Lung (tissue), 12 donors: ENCODE results near the gene PPM1N. TPM values are rescaled to one million over a fixed set of nuclear protein-coding genes. Genes with fewer than 3 reads are reported as not detected.
A peak's percentile ranks its signal among the peaks of the same experiment; 100 is the strongest.

Experiments
- ATAC-seq: fragments of 200-7000 bp; cut with Tn5 transposase; one replicate; pipeline ENCODE4 v1.9.1; 2020; ENCODE audit warnings: moderate number of reproducible peaks; ENCODE audit not compliant: insufficient read depth, low FRiP score
- DNase-seq, 3 donors: peaks; one replicate each; pipeline ENCODE4 v3.0.0-alpha.2; 2013 to 2017
- H3K27ac ChIP-seq, 2 donors: one replicate each; pipeline ENCODE4 v1.5.1; 2013; ENCODE audit warnings: mild to moderate bottlenecking in 2 of 2, moderate library complexity in 2 of 2, control low read depth in 1 of 2, inconsistent platforms in 1 of 2, low read depth in 1 of 2, low read length in 1 of 2
- H3K27me3 ChIP-seq, 3 donors: one replicate each; pipeline ENCODE4 v1.5.1; 2013; ENCODE audit warnings: low read length in 2 of 3; ENCODE audit not compliant: control insufficient read depth in 3 of 3, insufficient read depth in 3 of 3
- H3K36me3 ChIP-seq, 4 donors: one replicate each; pipeline ENCODE4 v1.5.1; 2013; ENCODE audit warnings: low read length in 4 of 4, mild to moderate bottlenecking in 1 of 4, moderate library complexity in 1 of 4; ENCODE audit not compliant: control insufficient read depth in 4 of 4, insufficient read depth in 4 of 4
- H3K4me1 ChIP-seq, 5 donors: one replicate each; pipeline ENCODE4 v1.5.1; 2013; ENCODE audit warnings: low read length in 5 of 5, mild to moderate bottlenecking in 2 of 5, moderate library complexity in 1 of 5; ENCODE audit not compliant: control insufficient read depth in 5 of 5, insufficient read depth in 5 of 5
- H3K4me3 ChIP-seq: one replicate; pipeline ENCODE4 v1.5.1; 2013; ENCODE audit warnings: mild to moderate bottlenecking, control low read depth, moderate library complexity
- H3K9ac ChIP-seq, 2 donors: one replicate each; pipeline ENCODE4 v1.5.1; 2013; ENCODE audit warnings: low read length in 2 of 2, control low read depth in 1 of 2; ENCODE audit not compliant: insufficient read depth in 1 of 2
- H3K9me3 ChIP-seq, 4 donors: one replicate each; pipeline ENCODE4 v1.5.1; 2013; ENCODE audit warnings: low read length in 3 of 4, mild to moderate bottlenecking in 1 of 4, moderate library complexity in 1 of 4; ENCODE audit not compliant: control insufficient read depth in 4 of 4, insufficient read depth in 3 of 4
- WGBS, 2 donors: extraction: QIAGEN DNeasy Blood & Tissue Kit; methylation state at CpG; one replicate each; pipeline ENCODE4 v1.1.7; 2013; 5-methylcytosine and 5-hydroxymethylcytosine counted together
- polyA plus RNA-seq, 2 donors: library from polyadenylated mRNA; stranded (reverse); fragments of 200-250 nt; gene quantifications; one replicate each; pipeline ENCODE4 v1.2.1, GENCODE V29; 2013
- total RNA-seq, 2 donors: library from RNA; depleted of rRNA in 1 of 2; stranded (reverse); fragments of >200 nt in 1 of 2; gene quantifications; one replicate each; pipeline ENCODE4 v1.2.1, GENCODE V29; 2014 to 2021
- TF ChIP-seq, protein P1 (sequence below): IDR thresholded peaks from 2 replicates; pipeline ENCODE4 v1.5.1; 2012; ENCODE audit warnings: mild to moderate bottlenecking; ENCODE audit errors: control extremely low read depth, extremely low read depth
- donor health status: control.
- donor health status: control.
- donor health status: Bipolar disorder and iron deficiency.
- donor health status: healthy.
- donor health status: DM: yes; HTN: yes; CAD: no.

The PPM1N gene
- total and polyA plus RNA-seq, 4 donors: 0.37 to 8.1 (median 1.6) TPM

- Histone ChIP-seq H3K27me3 (peaks cover 0 to 15% (median 11%) of the 10 kb centered on the region in 3 donors), H3K9me3 (no peaks in the 10 kb centered on the region), H3K4me3 (no peak overlapping the region), H3K4me1 (peaks cover 0 to 38% (median 0%) of the 10 kb centered on the region in 5 donors), H3K36me3 (peaks cover 0 to 3% (median 0%) of the 10 kb centered on the region in 4 donors), H3K27ac (peak overlapping the region; percentile 96), H3K9ac (peak overlapping the region in 1 of 2 donors; percentile 99)
- ATAC-seq: peak; percentile 13
- TF ChIP-seq, protein P1, sequence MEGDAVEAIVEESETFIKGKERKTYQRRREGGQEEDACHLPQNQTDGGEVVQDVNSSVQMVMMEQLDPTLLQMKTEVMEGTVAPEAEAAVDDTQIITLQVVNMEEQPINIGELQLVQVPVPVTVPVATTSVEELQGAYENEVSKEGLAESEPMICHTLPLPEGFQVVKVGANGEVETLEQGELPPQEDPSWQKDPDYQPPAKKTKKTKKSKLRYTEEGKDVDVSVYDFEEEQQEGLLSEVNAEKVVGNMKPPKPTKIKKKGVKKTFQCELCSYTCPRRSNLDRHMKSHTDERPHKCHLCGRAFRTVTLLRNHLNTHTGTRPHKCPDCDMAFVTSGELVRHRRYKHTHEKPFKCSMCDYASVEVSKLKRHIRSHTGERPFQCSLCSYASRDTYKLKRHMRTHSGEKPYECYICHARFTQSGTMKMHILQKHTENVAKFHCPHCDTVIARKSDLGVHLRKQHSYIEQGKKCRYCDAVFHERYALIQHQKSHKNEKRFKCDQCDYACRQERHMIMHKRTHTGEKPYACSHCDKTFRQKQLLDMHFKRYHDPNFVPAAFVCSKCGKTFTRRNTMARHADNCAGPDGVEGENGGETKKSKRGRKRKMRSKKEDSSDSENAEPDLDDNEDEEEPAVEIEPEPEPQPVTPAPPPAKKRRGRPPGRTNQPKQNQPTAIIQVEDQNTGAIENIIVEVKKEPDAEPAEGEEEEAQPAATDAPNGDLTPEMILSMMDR: no peak
- 8 to 9% methylated on average over 12 of the region's 12 CpGs for WGBS, 2 donors
- peak; percentile 32 to 73 (median 64) for DNase-seq
These were observed 20.4 kb upstream of the PPM1N start for GRCh38 chr19:45477713-45478453.

DNA sequence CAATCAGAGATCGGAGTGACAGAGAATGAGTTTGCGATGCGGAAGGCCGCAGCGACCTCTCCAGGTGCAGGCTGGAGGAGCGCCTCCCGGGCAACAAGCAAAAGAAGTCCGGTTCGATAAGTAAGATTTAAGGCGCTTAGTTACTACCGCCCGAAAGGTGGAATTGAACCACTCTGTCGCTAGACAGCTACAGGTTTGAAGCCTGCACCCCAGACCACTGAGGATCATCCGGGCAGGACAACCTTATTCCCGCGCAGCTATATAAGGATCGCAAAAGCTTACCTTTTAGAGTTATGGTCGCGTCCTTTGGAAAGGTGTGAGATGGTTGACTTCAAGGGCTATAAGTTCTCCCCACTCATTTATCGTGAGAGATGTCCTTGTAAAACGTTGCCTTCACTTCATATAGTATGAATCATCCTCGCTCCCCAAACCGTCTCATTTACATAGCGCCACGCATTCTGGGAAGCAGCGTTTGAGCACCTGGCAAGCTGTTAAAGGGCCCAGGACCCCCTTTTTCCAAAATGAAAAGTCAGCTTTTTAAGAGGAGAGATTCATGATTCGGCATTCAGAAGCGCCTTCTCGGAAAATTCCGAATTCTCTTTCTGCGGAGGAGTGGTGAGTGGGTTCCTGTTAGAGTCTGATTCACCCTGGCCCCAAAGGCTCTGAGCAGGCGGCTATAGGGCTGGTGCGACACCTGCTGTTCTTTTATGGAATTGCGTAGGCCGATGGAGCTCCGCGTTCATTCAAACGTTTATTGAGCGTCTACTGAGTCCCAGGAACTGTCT is 19.6 kb upstream of the PPM1N start:
- H3K4me3 ChIP-seq: no peak overlapping the region
- H3K9me3 ChIP-seq: no peaks in the 10 kb centered on the region
- 0% methylated on average over 39 of the region's 39 CpGs for WGBS, 2 donors

GRCh38 chr19:45483033-45483432 is 15.2 kb upstream of the PPM1N start:
- no peak overlapping the region for H3K27ac ChIP-seq
- no peak overlapping the region for H3K4me3 ChIP-seq
- H3K27me3 ChIP-seq: no peaks in the 10 kb centered on the region
- H3K9ac ChIP-seq: no peak overlapping the region
- no peaks in the 10 kb centered on the region for H3K9me3 ChIP-seq
- ATAC-seq (no peak), DNase-seq (no peak)
- peaks cover 0 to 6% (median 0%) of the 10 kb centered on the region in 5 donors for H3K4me1 ChIP-seq
- H3K36me3 ChIP-seq: no peaks in the 10 kb centered on the region
- TF ChIP-seq, protein P1: no peak
- 91 to 96% methylated on average over 5 of the region's 5 CpGs for WGBS, 2 donors

More for the DNA sequence above, 19.6 kb upstream of the PPM1N start:
- peak; percentile 94 for ATAC-seq
- no peaks in the 10 kb centered on the region for H3K36me3 ChIP-seq
- TF ChIP-seq, protein P1: peak; percentile 98
- H3K4me1 ChIP-seq: peaks cover 0 to 36% (median 0%) of the 10 kb centered on the region in 5 donors
- H3K27ac ChIP-seq: peak overlapping the region; percentile 96
- peaks cover 0 to 9% (median 4%) of the 10 kb centered on the region in 3 donors for H3K27me3 ChIP-seq
- DNase-seq: peak; percentile 89 to 93 (median 91)
- peak overlapping the region; percentile 88 to 99 for H3K9ac ChIP-seq
